MM.1S (cell line): ENCODE results near the gene PTPN20.

Source experiments
- EZH2 ChIP-seq: fragments of 300-600 bp; sonication (generic); optimal IDR thresholded peaks from 2 replicates; pipeline ENCODE3; 2017; ENCODE audit warnings: low read depth, mild to moderate bottlenecking, antibody characterized with exemption, low read length, mixed read lengths
- EZH2phosphoT487 ChIP-seq: fragments of 300-600 bp; sonication (generic); IDR thresholded peaks from 2 replicates; pipeline ENCODE4 v1.6.1; 2018; ENCODE audit warnings: antibody characterized with exemption, low read length
- TF ChIP-seq, protein P1 (sequence below): fragments of 300-600 bp; sonication (generic); IDR thresholded peaks from 2 replicates; pipeline ENCODE4 v1.5.1; 2016; ENCODE audit warnings: antibody characterized with exemption, low read length, mixed read lengths

DNA sequence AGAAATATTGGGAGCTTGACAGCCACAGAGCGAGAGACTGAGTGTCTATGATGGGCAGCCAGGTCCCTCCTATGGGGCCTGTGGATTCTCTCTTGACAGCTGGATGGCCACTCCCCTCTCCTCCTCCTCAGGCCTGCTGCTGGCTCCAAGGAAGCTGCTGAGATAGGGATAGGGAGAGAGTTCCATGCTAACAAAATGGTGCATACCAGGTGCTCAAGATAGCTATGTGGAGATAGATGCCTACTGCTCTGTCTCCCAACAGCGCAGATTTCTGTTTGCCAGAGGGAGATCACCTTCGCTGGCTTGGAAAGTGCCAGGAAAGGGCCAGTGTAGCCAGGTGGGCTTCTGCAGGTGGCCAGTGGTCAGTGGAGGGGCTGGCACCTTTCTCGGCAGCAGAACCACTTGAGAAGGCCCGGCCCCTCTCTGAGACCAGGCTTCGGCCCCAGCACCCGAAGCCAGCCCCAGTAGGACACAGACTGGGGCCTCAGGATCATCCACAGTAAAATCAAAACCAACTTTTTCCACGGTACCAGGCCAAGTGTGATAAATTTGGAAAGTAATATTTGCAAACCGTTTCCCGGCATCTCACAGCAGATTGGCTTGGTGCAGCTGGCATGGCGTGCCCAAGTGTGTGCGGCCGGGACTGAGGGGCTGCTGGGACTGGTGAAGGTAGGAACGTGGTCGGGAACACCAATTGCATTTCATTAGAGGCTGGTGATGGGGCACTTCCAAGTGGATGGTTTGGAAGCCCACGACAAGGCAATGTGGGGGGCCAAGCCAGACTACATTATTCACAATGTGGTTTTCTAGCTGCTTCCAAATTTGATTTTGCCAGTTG lies 139.6 kb downstream of the PTPN20 start:
- TF ChIP-seq, protein P1, sequence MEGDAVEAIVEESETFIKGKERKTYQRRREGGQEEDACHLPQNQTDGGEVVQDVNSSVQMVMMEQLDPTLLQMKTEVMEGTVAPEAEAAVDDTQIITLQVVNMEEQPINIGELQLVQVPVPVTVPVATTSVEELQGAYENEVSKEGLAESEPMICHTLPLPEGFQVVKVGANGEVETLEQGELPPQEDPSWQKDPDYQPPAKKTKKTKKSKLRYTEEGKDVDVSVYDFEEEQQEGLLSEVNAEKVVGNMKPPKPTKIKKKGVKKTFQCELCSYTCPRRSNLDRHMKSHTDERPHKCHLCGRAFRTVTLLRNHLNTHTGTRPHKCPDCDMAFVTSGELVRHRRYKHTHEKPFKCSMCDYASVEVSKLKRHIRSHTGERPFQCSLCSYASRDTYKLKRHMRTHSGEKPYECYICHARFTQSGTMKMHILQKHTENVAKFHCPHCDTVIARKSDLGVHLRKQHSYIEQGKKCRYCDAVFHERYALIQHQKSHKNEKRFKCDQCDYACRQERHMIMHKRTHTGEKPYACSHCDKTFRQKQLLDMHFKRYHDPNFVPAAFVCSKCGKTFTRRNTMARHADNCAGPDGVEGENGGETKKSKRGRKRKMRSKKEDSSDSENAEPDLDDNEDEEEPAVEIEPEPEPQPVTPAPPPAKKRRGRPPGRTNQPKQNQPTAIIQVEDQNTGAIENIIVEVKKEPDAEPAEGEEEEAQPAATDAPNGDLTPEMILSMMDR: no peak
- no peak for TF ChIP-seq EZH2
- TF ChIP-seq EZH2phosphoT487: no peak
